HG02610 (cell line): Measurements from ENCODE around the gene PACS2.

Experiments used
- ATAC-seq: cut with Tn5 transposase; IDR thresholded peaks from one replicate; pipeline ENCODE4 v1.9.1; 2021; ENCODE audit warnings: mild to moderate bottlenecking, moderate library complexity; ENCODE audit not compliant: unreplicated experiment

PACS2 gene

DNA sequence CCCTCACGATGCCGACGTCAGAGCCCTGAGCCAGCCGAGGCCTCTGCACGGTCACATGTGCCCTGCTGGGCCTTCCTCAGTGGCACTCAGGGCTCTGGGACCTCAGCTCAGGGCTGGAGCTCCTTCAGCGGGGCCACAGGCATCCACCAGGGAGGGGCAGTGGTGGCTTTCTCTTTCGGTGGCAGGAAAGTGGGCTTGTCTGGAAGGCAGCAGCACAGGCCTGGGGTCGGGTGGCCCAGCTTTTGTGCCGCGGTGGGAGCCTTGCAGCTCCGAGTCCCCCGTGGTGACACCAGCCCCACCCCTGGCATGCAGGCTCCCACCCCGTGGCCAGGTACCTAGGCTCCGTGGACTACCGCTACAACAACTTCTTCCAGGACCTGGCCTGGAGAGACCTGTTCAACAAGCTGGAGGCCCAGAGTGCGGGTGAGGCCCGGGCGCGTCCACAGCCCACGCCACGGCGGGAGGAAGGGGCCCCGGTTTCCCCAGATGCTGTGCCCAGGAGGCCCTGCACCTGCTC is 69.6 kb downstream of the PACS2 start:
- ATAC-seq, result no peak

GRCh38 chr14:105384605-105385321 is 70.2 kb downstream of the PACS2 start:
- no peak for ATAC-seq

- ATAC-seq, result no peak
Observed at GRCh38 chr14:105385322-105385637, 70.7 kb downstream of the PACS2 start.

GRCh38 chr14:105385698-105386365 is 71.3 kb downstream of the PACS2 start:
- no peak for ATAC-seq

DNA sequence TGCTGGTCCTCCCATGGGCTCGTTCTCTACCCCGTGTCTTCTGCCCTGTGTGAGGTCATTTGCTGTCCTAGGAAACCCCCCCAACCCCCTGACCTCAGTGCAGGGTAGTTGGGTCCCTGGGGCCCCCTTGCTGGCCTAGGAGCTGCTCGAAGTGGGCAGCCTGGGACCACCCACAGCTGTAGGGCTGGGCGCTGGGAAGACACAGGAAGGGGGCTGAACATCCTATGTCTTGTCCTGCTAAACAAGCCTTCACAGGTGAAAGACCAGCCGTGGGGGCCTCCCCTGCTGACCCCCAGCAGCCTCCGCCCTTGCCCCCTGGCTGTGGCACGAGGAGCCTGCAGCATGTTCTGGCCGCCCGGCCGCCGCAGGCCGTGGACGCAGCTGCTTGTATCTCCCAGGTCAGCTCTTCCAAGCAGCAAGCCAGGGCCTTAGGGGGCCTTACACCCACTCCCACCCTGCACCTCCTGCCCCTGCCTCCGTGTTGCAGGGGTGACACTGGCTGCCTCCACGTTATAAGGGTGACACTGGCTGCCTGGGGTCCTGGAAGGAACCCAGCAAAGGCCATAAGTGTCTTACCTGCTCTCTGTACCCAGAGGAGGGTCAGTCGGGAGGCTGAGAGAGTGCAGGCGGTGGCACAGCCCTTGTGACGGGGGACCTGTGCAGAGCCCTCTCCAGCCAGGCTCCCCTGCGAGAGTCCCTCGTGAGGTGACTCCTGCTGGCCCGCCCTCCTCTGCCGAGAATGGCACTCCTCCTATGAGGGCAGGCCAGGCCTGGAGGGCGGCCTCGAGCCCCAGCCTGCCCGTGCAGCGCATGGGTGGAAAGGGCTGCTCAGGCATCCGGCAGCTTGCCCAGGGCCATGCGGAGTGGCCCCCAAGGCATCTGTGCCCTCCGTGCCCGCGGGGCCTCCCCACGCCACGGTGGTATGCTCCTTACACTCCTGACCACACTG is 72.3 kb downstream of the PACS2 start:
- no peak for ATAC-seq

DNA sequence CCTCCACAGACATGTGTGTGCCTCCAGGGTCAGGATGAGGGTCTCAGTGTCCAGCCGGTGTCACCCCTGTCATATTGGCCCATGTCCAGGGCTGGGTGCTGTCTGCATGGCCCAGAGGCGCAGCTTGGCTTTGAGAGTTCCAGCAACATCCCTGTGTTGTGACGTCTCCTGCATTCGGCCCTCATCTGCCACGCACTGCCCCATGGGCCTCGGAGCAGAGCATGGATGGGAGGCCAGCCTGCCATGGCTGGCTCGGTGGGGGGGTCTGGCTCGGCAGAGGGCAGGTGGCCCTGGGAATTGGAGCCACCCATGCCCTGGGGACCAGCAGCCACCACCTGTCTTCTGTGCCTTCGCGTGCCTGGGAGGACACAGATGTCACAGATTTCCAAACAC is 73.0 kb downstream of the PACS2 start:
- ATAC-seq, result no peak

- ATAC-seq, result no peak
Observed at GRCh38 chr14:105388110-105388951, 73.8 kb downstream of the PACS2 start.

GRCh38 chr14:105388976-105389375 is 74.4 kb downstream of the PACS2 start:
- no peak for ATAC-seq

DNA sequence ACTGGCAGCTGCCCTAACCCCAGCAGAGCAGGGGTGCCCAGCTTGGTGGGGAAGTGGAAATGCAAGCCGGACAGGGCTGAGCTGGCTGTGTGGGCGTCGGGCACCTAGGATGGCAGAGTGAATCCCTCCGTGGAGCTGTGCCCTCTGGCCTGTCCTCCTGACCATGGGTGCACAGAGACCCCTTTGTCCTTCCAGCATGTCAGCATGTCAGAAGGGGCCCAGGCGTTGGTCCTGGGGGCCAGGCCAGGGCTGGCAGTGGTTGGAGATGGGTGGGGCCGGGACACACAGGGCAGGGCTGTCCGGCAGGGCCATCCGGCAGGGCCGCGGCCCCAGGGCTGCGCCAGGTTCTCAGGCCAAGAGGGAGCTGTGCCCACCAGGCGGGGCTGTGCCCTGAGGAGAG is 75.0 kb downstream of the PACS2 start:
- ATAC-seq, result no peak

GRCh38 chr14:105389976-105390848 is 75.7 kb downstream of the PACS2 start:
- ATAC-seq, result no peak

GRCh38 chr14:105390849-105391500 is 76.4 kb downstream of the PACS2 start:
- ATAC-seq, result no peak

DNA sequence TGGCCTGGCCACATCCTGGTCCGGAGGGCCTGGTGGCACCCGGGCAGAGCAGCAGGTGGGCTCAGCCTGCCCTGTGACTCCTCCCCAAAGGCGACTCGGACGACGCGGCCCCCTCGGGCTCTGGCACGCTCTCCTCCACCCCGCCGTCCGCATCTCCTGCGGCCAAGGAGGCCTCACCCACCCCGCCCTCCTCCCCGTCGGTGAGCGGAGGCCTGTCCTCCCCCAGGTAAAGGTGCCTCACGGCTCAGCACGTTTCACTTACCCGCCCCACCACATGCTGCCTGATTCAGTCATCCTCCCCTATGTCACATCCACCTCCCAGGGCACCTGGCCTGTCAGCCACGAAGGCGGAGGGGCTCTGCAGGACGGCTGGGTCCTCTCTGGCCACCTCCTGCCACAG is 77.0 kb downstream of the PACS2 start:
- ATAC-seq, result no peak

GRCh38 chr14:105392131-105393090 is 77.9 kb downstream of the PACS2 start:
- no peak for ATAC-seq

DNA sequence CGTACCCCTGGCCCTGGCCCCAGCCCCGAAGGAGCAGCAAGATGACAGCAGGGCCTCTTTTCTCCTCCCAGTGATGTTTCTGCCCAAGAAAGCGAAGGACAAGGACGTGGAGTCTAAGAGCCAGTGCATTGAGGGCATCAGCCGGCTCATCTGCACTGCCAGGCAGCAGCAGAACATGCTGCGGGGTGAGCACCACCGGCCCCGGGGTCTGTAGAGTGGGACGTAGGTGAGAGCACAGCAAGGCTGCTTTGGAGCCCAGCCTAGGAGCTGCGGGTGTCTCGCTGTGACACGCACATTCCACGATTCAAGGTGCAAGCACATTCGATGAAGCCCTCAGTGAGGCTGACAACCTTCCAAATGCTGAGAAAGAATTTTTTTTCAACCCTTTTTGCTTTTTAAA is 78.6 kb downstream of the PACS2 start:
- ATAC-seq, result no peak

- ATAC-seq, result no peak
Observed at GRCh38 chr14:105394714-105395537, 80.4 kb downstream of the PACS2 start.

DNA sequence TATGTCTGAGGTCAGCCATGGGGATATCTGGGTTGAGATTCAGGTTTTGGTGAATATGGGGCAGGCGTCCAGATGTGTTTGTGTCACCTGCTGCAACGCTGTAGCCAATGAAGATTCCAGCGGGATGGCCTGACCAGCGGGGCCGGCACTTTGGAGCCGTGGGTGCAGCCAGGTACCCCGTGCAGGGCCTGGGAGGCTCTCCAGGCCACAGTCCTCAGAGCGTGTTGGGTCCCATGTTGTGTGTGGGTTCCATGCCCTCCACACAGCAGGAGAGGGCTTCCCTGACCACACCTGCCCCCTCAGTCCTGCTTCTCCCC is 80.9 kb downstream of the PACS2 start:
- no peak for ATAC-seq

DNA sequence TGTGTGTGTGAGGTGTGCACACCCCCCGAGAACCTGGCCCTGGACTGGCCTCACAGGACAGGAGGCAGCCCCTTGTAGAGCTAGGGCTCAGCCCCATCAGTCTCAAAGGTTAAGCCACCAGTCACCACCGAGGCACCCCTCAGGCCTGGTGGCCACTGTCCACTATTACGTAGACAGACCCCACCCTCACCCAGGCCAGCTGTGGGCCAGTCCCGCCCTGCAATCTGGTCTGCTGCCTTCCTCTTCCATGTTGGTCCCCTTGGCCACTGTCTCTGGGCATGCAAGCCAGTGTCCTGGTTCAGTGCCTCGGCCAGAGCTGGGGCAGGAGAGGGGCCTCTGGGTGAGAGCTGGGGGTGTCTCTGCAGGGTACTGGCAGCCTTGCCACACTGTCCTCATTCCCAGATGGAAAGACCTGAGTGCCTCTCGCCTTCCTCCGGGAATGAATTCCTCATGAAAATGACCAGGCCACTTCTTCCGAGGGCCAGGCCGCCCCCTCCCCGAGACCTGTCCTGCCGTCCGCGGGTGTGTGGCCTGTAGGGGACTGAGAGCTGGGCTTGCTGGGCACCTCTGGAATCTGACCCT is 82.9 kb downstream of the PACS2 start:
- no peak for ATAC-seq
